GM18517 (cell line): ENCODE results near the gene OR14C36.
"Not testable (repeated sequence)": the region's sequence is repeated elsewhere in the genome, so short reads cannot be mapped to it uniquely, and the experiment has no call there.

Source experiments
- ATAC-seq: cut with Tn5 transposase; IDR thresholded peaks from one replicate; pipeline ENCODE4 v1.9.1; 2021; ENCODE audit warnings: mild to moderate bottlenecking, moderate library complexity; ENCODE audit not compliant: unreplicated experiment

Gene OR14C36, protein sequence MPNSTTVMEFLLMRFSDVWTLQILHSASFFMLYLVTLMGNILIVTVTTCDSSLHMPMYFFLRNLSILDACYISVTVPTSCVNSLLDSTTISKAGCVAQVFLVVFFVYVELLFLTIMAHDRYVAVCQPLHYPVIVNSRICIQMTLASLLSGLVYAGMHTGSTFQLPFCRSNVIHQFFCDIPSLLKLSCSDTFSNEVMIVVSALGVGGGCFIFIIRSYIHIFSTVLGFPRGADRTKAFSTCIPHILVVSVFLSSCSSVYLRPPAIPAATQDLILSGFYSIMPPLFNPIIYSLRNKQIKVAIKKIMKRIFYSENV

DNA sequence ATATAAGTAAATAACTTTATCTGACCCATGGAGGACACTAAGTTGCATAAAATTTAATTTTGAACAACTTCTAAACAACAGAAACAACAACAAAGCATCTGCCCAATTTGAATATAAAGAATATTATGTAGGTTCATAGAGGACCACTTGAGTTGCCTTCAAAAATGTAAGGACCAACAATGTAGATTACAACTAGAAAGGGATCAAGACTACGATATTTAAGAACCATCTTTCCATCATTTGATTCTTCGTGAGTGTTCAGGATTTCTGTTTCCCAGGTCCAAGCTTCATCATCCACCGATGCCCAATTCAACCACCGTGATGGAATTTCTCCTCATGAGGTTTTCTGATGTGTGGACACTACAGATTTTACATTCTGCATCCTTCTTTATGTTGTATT lies at the start of gene OR14C36:
TSS of gene OR14C36 (plus strand) at position 301 of the 400 bp plus-strand sequence. CDS start at position 301, 0 bp downstream.
- ATAC-seq: no peak

DNA sequence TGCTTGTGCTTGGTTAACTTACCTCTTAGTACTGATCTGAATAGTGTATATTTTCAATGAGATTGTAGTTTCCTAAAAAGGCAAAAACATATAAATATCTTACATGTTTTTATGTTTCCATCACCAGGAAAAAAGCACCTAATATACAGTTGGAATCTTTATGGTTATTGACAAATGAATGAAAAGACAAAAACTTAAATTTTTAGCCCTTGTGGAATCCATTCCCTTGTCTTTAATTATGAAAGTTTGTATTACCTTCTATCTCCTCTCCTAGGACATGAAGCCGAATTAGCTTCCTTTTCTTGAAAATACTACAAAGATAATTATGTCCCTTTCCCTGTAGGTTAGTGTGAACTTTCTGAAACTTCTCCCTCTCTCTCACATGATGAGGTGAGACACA lies 45.3 kb upstream of the OR14C36 start, which contains the start of gene OR2T12:
TSS of gene OR2T12 (minus strand) at position 101 of the 400 bp plus-strand sequence. CDS start 7,846 bp downstream, outside the sequence.
- no peak for ATAC-seq

DNA sequence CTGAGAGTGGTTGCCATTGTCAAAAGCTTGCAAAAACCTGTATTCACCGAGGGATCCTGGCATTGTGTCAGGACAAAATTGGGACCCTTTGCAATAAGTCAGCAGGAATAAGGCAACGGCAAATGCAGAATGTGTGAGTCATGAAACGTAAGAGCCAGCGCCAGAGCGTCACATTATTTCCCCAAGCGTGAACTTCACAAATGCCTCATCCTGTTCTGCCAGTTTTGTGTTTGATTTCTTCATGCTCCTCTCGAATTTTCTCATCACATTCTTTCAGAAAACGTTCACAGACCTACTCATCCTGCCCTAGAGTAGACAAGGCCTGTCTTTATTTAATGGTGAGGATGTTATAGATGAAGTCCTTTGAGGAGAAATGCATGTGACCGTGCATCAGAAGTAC lies 42.9 kb upstream of the OR14C36 start:
- not testable (repeated sequence) for ATAC-seq

DNA sequence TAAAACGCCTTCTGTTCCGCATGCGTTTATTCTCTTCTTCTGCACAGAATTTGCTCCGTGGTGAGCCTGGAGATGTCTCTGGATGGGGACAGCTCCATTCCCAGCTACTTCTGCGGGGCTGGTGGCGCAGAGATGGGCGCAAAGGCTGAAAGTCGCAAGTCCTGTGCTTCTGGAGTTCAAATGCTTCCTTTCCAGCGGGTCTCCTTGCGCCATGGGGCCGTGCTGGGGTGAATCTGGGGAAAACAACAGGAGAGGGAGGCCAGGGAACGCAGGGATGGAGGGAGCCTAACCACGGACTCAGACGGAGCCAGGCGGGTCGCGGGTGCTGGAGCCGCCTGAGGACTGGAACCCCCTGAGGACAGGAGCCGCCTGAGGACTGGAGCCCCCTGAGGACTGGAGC lies 42.5 kb upstream of the OR14C36 start:
- ATAC-seq: no peak

DNA sequence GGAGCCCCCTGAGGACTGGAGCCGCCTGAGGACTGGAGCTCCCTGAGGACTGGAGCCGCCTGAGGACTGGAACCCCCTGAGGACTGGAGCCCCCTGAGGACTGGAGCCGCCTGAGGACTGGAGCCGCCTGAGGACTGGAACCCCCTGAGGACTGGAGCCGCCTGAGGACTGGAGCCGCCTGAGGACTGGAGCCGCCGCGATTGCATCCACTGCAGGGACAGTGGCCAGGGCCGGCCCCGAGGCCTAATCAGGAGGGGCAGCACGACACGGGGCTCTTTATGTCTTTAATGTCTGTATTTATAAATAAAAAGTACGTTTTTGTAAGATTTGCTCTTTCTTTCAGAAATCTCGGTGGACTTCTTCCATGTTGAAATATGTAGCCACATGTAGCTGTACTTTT lies 41.8 kb upstream of the OR14C36 start:
- ATAC-seq: not testable (repeated sequence)

DNA sequence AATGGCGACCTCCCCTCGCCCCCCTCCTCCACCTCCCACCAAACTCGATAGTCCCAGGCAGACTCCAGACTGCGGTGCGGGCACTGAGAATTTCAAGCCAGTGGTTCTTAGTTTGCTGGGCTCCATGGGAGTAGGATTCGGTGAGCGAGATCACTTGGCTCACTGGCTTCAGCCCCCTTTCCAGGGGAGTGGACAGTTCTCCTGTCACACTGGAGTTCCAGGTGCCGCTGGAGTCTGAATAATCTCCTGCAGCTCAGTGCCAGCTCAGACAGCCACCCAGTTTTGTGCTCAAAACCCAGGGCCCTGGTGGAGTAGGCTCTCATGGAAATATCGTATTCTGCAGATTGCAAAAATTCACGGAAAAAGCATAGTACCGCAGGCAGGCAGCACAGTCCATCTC lies 31.8 kb upstream of the OR14C36 start:
- no peak for ATAC-seq

DNA sequence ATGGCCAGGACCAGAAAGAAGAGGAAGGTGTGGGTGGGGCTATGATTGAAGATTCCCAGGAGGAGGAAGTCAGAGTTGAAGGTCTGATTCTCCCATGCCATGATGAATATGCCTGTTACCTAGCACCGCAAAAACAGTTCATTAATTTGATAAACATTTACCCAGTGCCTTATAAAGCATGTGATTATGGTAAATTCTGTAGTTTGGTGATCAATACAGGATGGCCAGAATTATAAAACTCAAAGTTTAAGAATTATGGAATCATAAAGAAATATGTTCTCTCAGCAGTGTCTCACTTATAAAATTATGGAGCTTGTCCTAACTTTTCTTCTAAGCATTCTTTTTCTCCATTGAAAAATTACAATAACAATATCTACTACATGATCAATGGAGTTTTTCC lies 24.1 kb upstream of the OR14C36 start, which contains the start of gene OR2M7:
TSS of gene OR2M7 (minus strand) at position 101 of the 400 bp plus-strand sequence. CDS start at position 101, 0 bp downstream.
- ATAC-seq: no peak

DNA sequence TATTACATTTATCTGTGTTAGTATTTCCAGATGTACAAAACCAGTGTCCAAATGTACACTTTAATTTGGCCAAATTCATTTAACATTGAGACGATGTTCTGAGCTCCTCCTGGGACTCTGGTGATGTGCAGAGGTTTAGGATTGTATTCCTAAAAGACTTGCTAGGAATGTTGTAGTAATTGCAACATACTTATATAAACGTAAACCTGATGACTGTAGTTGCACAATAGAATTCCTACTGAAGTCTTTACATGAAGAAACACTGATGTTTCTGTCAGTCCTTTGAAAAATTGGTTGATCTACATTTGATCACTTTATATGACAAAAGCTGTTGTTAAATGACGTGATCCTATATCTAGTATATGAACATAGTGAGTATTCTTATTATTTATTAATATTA lies 5.1 kb upstream of the OR14C36 start:
- no peak for ATAC-seq

DNA sequence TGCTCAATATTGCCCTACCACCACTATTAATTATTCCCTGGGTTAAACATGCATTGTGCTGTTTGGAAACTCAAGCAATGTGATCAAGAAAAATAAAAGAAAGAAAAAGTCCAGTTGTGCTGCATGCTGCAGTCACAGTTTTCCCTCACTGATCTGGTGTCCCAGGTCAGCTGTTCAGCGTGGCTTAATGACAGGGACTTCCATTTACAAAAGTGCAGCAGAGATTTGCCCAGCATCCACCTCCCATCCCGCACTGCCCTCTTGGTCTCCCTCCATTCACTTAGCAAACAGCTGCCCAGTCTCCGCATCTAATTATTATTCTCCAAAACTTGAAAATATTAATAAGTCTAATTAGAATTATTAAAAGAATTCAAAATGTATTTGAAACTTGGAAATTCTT lies 10.8 kb downstream of the OR14C36 start:
- no peak for ATAC-seq

DNA sequence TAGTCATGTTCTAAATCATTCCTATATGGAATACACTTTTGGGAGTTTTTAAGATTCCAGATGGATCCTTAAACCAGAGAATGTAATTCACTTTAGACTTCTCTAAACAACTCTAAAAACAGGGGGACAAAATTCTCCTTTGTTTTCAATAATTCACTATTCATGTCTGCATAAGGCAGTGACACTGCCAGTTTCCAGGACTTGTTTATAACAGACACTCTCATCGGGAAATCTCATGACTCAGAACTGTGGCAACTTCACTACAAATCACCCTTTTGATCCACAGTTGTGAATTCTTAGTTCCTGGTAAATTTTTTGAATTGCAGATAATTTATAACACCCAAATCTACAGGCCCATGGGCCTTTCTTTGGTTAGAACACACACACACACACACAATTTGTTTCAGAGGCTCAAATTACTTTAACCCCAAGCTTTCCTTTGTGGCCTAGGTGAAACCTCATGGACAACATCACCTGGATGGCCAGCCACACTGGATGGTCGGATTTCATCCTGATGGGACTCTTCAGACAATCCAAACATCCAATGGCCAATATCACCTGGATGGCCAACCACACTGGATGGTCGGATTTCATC lies 12.6 kb downstream of the OR14C36 start, which contains the start of gene OR2T4:
TSS of gene OR2T4 (plus strand) at position 545 of the 595 bp plus-strand sequence. CDS start at position 545, 0 bp downstream.
- no peak for ATAC-seq

DNA sequence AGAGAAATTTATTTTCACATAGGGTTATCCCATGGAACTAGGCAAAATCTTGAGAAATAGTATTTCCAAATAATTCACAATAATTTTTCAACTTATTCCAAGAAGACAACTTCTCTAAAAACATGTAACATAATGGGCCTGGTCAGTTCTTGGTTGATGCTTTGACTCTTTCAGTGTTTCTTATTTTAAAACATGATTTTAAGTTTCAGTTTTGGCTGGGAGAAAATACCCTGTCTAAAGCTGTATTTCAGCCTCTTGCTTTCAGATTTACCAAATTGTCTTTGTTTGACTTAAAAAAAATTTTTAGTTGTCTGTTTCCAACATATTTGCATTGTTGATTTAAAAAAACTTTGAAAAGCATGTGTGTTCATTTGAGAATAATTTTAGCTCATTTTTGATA lies 18.0 kb downstream of the OR14C36 start:
- ATAC-seq: no peak

DNA sequence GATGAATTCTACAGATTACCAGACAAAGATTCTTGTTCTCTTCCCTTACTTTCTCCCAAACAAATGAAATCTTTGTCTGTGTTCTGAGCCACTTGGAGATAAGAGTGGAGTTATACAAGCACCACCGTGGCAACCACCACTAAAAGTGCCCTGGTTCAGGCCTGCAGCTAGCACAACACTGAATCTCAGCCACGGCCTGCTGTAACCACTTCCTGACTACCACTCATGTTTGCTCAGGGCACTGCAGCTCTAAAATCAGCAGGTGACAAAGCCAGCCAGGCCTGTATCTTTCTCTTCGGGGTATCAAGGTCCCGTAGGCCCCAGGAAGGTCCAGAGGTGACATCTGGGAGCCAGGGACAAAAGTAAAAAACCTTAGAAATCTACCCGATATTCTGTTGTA lies 23.8 kb downstream of the OR14C36 start:
- ATAC-seq: no peak

DNA sequence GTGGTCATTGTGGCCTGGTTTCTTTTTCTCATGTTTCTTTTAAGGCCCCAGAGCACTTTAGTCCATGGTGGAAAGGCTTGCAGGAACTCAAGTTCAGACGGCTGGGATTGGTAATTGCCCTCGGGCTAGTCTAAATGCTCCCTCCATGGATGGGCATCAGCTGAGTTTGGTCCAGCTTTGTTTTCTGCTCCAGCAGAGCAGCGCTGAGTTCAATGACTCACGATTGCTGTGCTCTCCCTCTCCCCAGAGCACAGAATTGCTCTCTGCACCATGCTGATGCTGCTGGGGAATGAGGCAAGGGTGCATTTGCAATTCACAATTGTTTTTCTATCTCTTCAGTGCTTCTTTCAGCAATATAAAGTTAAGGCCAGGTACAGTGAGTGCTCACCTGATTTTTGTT lies 25.2 kb downstream of the OR14C36 start:
- no peak for ATAC-seq

DNA sequence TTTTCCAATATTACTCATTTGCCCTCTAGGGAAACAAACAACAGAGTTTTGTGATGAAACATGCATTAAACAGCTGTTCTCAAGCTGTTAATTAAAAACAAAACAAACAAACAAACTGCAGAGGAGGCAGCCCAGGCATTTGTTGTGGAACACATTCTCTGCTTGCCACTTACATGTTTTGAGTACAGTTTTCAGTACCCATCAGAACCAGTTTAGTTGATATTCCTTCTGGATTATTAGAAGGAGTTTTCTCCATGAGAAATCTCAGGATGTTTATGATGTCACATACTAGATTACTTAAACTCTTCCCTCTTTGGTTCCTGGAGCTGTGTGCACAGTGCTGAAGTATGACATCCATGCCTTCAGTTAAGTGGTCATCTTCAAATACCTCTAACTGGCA lies 26.9 kb downstream of the OR14C36 start, which contains the start of gene OR2T6:
TSS of gene OR2T6 (plus strand) at position 301 of the 400 bp plus-strand sequence. CDS start 11,863 bp downstream, outside the sequence.
- ATAC-seq: no peak

DNA sequence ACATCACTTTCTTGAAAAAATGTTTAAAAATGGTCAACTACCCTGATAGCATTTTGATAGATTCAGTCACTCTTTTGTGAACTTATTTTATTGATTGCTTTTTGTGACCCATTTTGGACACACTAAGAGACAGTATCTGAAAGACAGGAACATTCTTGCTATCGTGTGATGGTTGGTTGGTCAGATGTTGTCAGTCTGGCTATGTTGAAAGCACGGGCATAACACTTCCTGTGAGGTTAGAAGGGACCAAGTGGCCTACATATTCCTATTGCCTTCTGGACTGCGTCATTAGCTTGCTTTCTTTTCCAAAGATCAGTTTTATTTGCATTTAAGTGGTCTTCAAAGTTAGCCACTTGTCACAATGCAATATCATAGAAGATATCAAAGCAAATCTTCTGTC lies 28.3 kb downstream of the OR14C36 start:
- no peak for ATAC-seq

DNA sequence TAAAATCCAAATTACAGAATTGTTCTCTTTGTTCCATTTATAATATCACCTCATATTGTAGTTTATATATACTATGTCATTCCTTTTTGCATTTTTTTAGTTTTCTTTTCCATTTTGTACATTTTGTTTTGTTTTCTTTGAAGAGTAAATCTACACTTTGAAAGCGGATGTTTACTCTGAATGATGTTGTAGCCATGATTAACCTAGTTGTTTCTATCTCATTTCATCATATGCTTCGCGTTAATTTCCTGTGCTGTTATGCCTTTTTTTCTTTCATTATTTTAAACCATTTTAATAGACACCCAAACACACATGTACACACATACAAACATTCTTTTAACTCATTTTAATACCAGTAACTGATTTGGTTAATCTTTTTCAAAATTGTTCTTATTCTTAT lies 32.3 kb downstream of the OR14C36 start:
- ATAC-seq: no peak

DNA sequence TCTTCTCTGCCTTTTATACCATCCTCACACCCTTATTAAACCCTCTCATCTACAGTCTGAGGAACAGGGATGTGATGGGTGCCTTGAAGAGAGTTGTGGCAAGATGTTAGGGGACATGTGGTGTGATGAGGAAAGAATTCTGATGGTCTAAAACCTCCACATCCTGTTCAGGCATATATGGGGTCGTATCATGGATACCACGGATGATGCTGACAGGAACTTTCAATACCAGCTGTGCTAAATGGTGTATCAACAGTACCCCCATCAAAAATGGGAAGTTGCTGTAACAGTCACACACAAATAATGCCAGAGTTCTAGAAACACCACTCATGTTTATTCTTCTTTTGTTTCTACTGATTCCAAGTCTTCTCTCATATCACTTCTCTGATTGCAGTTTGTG lies 39.9 kb downstream of the OR14C36 start:
- ATAC-seq: no peak

DNA sequence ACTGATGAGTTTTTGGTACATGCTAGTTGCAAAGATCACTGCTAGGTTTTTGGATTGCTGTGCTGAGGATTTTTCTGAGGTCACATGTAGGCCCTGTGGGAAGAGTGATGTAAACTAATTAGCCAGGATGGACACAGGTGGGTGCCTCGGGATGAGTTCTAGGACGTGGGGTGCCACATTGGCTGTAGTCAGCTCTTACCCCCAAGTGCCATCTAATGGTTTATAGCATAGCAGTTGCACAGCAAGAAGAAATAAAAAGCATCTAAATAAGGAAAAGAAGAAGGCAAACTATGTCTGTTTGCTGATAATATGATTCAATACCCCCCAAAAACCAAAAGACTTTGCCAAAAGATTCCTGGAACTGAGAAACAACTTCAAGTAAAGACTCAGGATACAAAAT lies 44.5 kb downstream of the OR14C36 start:
- no peak for ATAC-seq
